ENCODE measurements around the gene FILIP1.

FILIP1 gene

GRCh38 chr6:75348882-75349261 is 144.7 kb downstream of the FILIP1 start:
- H3K4me3 ChIP-seq (ENCODE audit: low read depth, low read length): no peak overlapping the region

GRCh38 chr6:75347898-75348610 is 145.5 kb downstream of the FILIP1 start:
- no peak overlapping the region for H3K4me3 ChIP-seq (ENCODE audit: low read depth, low read length)

- no peak overlapping the region for H3K4me3 ChIP-seq (ENCODE audit: low read depth, low read length)
Measured at GRCh38 chr6:75345413-75345812, 148.2 kb downstream of the FILIP1 start.

GRCh38 chr6:75344455-75344854 is 149.1 kb downstream of the FILIP1 start:
- no peak overlapping the region for H3K4me3 ChIP-seq (ENCODE audit: low read depth, low read length)

- no peak overlapping the region for H3K4me3 ChIP-seq (ENCODE audit: low read depth, low read length)
Measured at GRCh38 chr6:75344021-75344420, 149.6 kb downstream of the FILIP1 start.

GRCh38 chr6:75337835-75338580 is 155.6 kb downstream of the FILIP1 start:
- H3K4me3 ChIP-seq (ENCODE audit: low read depth, low read length): no peak overlapping the region

GRCh38 chr6:75334266-75335040 is 159.1 kb downstream of the FILIP1 start:
- peak overlapping the region; percentile 25 for H3K4me3 ChIP-seq (ENCODE audit: low read depth, low read length)

GRCh38 chr6:75333676-75334200 is 159.9 kb downstream of the FILIP1 start:
- no peak overlapping the region for H3K4me3 ChIP-seq (ENCODE audit: low read depth, low read length)

GRCh38 chr6:75331151-75331550 is 162.4 kb downstream of the FILIP1 start:
- no peak overlapping the region for H3K4me3 ChIP-seq (ENCODE audit: low read depth, low read length)

GRCh38 chr6:75329703-75330102 is 163.9 kb downstream of the FILIP1 start:
- H3K4me3 ChIP-seq (ENCODE audit: low read depth, low read length): no peak overlapping the region

GRCh38 chr6:75327807-75328206 is 165.8 kb downstream of the FILIP1 start:
- no peak overlapping the region for H3K4me3 ChIP-seq (ENCODE audit: low read depth, low read length)

GRCh38 chr6:75326557-75327258 is 166.9 kb downstream of the FILIP1 start:
- H3K4me3 ChIP-seq (ENCODE audit: low read depth, low read length): no peak overlapping the region

- no peak overlapping the region for H3K4me3 ChIP-seq (ENCODE audit: low read depth, low read length)
Measured at GRCh38 chr6:75318900-75319299, 174.7 kb downstream of the FILIP1 start.

- H3K4me3 ChIP-seq (ENCODE audit: low read depth, low read length): no peak overlapping the region
Measured at GRCh38 chr6:75317503-75318206, 175.9 kb downstream of the FILIP1 start.

- no peak overlapping the region for H3K4me3 ChIP-seq (ENCODE audit: low read depth, low read length)
Measured at GRCh38 chr6:75315978-75316377, 177.6 kb downstream of the FILIP1 start.

GRCh38 chr6:75308250-75308988 is 185.2 kb downstream of the FILIP1 start:
- H3K4me3 ChIP-seq (ENCODE audit: low read depth, low read length): no peak overlapping the region

GRCh38 chr6:75307364-75308004 is 186.1 kb downstream of the FILIP1 start:
- no peak overlapping the region for H3K4me3 ChIP-seq (ENCODE audit: low read depth, low read length)

GRCh38 chr6:75306064-75306463 is 187.5 kb downstream of the FILIP1 start:
- no peak overlapping the region for H3K4me3 ChIP-seq (ENCODE audit: low read depth, low read length)

GRCh38 chr6:75305573-75305972 is 188.0 kb downstream of the FILIP1 start:
- no peak overlapping the region for H3K4me3 ChIP-seq (ENCODE audit: low read depth, low read length)

Data from iPS-11a (cell line).